ENCODE data around the gene NPRL2.

Gene NPRL2

DNA sequence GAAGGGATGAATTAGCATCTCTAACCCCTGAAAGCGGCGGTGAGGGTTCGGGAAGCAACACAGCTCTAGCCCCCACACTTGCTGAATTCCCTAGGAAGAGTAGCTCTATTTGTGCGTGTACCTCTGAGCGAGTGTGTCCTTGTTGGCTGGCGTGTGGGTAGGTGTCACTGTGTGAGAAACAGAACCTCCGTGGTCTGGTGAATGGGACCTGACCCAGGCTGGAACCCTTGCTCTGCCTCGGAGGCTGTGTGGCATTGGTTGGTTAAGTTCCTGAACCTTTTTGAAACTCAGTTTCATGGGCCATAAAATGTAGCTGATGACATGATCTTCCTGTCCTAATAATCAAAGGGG is 9.2 kb upstream of the NPRL2 start:
- H3K9me3 ChIP-seq (ENCODE audit: insufficient read depth, low read length): no peaks in the 10 kb centered on the region
- TF ChIP-seq ZNF274 (IDR thresholded peaks at IDR 0.05; ENCODE audit: low read depth, low read length): no peak
- no peak for TF ChIP-seq YY1 (IDR thresholded peaks at IDR 0.05; ENCODE audit: insufficient read depth, insufficient read length)
- no peak for TF ChIP-seq SUZ12 (IDR thresholded peaks at IDR 0.05; ENCODE audit: extremely low read depth, insufficient read depth, insufficient read length)
- peak overlapping the region; percentile 76 for H3K9ac ChIP-seq (ENCODE audit: insufficient read length, low read depth)
- H3K4me3 ChIP-seq (ENCODE audit: insufficient read length, low read depth): peak overlapping the region; percentile 92
- H3K4me1 ChIP-seq (ENCODE audit: insufficient read depth, insufficient read length): peaks cover 31% of the 10 kb centered on the region
- peaks cover 41% of the 10 kb centered on the region for H3K36me3 ChIP-seq (ENCODE audit: insufficient read depth, insufficient read length, low read length)
- no peak for DNase-seq (ENCODE audit: low read depth, low spot score)
- peaks cover 17% of the 10 kb centered on the region for H3K27me3 ChIP-seq (ENCODE audit: insufficient read depth, insufficient read length)

DNA sequence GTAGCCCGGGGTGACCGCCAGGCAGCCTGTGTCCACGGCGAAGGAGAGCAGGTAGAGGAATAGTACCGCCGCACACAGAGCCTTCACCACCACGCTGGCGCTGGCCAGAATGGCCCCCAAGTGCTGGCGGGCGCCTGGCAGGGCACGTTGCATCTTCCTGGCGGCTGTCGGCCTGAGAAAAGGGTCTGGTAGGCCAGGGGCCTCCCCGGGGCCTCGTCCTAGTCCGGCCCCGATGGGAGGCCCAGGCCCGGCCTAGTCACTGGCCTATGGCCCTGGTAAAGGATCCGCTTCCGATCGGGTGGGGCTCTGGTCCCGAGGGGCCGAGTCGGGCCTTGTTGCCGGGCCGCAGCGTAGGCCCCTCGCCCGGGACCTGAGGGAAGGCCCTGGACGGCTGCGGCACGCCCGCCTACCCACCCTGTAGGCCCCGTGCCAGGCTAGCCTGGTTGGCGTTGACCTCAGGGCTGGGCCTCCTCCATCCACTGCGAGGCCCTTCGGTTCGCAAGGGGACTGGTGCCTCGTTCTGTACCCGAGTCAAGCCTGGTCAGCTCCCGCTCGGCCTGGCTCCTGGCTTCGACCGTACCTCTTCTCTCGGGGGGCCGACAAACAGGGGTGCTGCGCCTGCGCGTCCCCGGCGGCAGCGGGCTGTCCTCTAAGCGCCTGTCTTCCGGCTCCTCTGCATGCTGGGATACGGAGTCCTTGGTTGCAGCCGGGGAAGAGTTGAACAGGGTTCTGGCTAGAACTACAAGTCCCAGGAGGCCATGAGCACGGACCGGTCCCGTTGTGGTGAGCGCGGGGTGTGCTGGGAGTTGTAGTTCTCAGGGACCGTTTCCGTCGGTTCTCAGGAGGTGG is 8.6 kb upstream of the NPRL2 start, which contains the start of gene TMEM115:
Gene TMEM115 (minus strand): TSS at position 611 of the 849 bp plus-strand sequence. CDS start 458 bp downstream, at position 153.
- Histone ChIP-seq H3K9ac (ENCODE audit: insufficient read length, low read depth) (peak within 1 kb of the TSS; percentile 98), H3K4me3 (ENCODE audit: insufficient read length, low read depth) (peak within 1 kb of the TSS; percentile 92), H3K27me3 (ENCODE audit: insufficient read depth, insufficient read length) (peaks cover 11% of the 10 kb centered on the region), H3K9me3 (ENCODE audit: insufficient read depth, low read length) (no peaks in the 10 kb centered on the region), H3K4me1 (ENCODE audit: insufficient read depth, insufficient read length) (peaks cover 25% of the 10 kb centered on the region), H3K36me3 (ENCODE audit: insufficient read depth, insufficient read length, low read length) (peaks cover 47% of the 10 kb centered on the region)
- peak; percentile 98 for DNase-seq (ENCODE audit: low read depth, low spot score)
- no peak for TF ChIP-seq YY1 (IDR thresholded peaks at IDR 0.05; ENCODE audit: insufficient read depth, insufficient read length)
- TF ChIP-seq SUZ12 (IDR thresholded peaks at IDR 0.05; ENCODE audit: extremely low read depth, insufficient read depth, insufficient read length): no peak
- TF ChIP-seq ZNF274 (IDR thresholded peaks at IDR 0.05; ENCODE audit: low read depth, low read length): no peak

DNA sequence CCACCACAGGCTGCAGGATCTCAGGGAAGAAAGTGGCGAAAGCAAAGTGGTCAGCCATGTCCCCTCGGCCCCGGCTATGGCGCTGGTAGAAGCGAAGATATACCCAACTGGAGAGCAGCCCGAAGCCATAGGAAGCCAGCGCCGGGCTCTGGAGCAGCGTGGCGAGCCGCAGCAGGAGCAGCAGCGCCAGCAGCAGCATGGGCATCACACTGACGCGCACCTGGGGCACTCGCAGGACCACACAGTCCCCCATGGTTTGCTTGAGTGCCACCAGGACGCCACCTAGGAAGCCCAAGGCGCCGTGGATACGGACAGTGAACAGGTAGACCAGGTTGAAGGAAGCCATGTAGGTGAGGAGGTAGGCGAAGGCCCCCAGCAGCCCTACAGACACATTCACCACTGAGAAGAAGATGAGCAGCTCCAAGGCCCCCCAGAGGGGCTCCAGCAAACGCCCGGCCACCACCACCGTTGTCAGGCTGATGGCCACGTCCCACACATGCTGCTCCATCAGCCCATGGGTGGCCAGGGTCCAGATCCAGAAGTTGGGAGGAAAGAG is 7.9 kb upstream of the NPRL2 start:
- peaks cover 54% of the 10 kb centered on the region for H3K36me3 ChIP-seq (ENCODE audit: insufficient read depth, insufficient read length, low read length)
- no peak for DNase-seq (ENCODE audit: low read depth, low spot score)

DNA sequence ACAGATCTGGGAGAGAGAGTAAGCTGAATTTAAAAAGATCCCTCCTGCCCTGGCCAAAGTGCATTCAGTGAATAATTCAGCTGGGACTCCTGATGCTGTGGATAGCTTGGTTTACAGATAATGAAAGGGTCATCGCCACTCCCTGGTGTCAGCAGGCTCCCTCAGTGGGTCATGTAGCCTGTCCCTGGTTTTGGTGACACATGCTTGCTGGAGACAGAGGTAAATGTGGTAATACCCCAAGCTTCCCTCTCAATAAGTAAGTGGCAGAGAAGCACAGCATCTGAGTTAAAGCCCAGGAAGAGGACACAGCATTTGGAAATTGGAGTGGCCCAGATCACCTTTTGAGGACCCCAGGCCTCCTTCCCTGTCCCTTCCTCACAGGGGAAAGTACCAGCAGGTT is 6.9 kb upstream of the NPRL2 start:
- Histone ChIP-seq H3K27me3 (ENCODE audit: insufficient read depth, insufficient read length) (peaks cover 3% of the 10 kb centered on the region), H3K9ac (ENCODE audit: insufficient read length, low read depth) (peak overlapping the region; percentile 63), H3K4me3 (ENCODE audit: insufficient read length, low read depth) (peak overlapping the region; percentile 92), H3K9me3 (ENCODE audit: insufficient read depth, low read length) (no peaks in the 10 kb centered on the region), H3K36me3 (ENCODE audit: insufficient read depth, insufficient read length, low read length) (peaks cover 61% of the 10 kb centered on the region), H3K4me1 (ENCODE audit: insufficient read depth, insufficient read length) (peaks cover 25% of the 10 kb centered on the region)
- no peak for DNase-seq (ENCODE audit: low read depth, low spot score)
- TF ChIP-seq ZNF274 (IDR thresholded peaks at IDR 0.05; ENCODE audit: low read depth, low read length) (no peak), YY1 (IDR thresholded peaks at IDR 0.05; ENCODE audit: insufficient read depth, insufficient read length) (no peak), SUZ12 (IDR thresholded peaks at IDR 0.05; ENCODE audit: extremely low read depth, insufficient read depth, insufficient read length) (no peak)

More for the DNA sequence above, 7.9 kb upstream of the NPRL2 start:
- peaks cover 25% of the 10 kb centered on the region for H3K4me1 ChIP-seq (ENCODE audit: insufficient read depth, insufficient read length)
- H3K9me3 ChIP-seq (ENCODE audit: insufficient read depth, low read length): no peaks in the 10 kb centered on the region
- H3K9ac ChIP-seq (ENCODE audit: insufficient read length, low read depth): peak overlapping the region; percentile 98
- peaks cover 6% of the 10 kb centered on the region for H3K27me3 ChIP-seq (ENCODE audit: insufficient read depth, insufficient read length)
- TF ChIP-seq ZNF274 (IDR thresholded peaks at IDR 0.05; ENCODE audit: low read depth, low read length): no peak
- TF ChIP-seq SUZ12 (IDR thresholded peaks at IDR 0.05; ENCODE audit: extremely low read depth, insufficient read depth, insufficient read length): no peak
- TF ChIP-seq YY1 (IDR thresholded peaks at IDR 0.05; ENCODE audit: insufficient read depth, insufficient read length): no peak
- H3K4me3 ChIP-seq (ENCODE audit: insufficient read length, low read depth): peak overlapping the region; percentile 92

DNA sequence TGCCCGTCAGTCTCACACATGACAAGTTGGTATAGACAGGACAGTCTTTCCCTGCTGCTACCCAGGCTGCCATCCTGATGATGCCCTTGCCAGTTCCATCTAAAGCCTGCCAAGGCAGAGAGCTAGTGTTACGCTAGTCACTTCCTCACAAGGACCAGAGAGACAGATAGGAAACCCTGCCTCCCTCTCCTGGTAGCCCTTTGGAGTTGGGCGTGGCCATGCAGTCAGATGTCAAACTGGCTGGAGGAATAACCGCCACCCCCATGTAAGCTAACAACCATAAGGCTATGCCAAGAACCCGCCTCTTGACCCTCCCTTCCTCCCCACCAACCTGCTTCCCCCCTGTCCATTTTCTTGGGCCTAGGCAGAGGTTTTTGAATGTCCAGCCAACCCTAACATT is 6.0 kb upstream of the NPRL2 start:
- no peak overlapping the region for H3K4me3 ChIP-seq (ENCODE audit: insufficient read length, low read depth)
- peaks cover 25% of the 10 kb centered on the region for H3K4me1 ChIP-seq (ENCODE audit: insufficient read depth, insufficient read length)
- no peak for DNase-seq (ENCODE audit: low read depth, low spot score)
- peaks cover 3% of the 10 kb centered on the region for H3K27me3 ChIP-seq (ENCODE audit: insufficient read depth, insufficient read length)
- TF ChIP-seq ZNF274 (IDR thresholded peaks at IDR 0.05; ENCODE audit: low read depth, low read length) (no peak), YY1 (IDR thresholded peaks at IDR 0.05; ENCODE audit: insufficient read depth, insufficient read length) (no peak), SUZ12 (IDR thresholded peaks at IDR 0.05; ENCODE audit: extremely low read depth, insufficient read depth, insufficient read length) (no peak)
- H3K9ac ChIP-seq (ENCODE audit: insufficient read length, low read depth): no peak overlapping the region
- no peaks in the 10 kb centered on the region for H3K9me3 ChIP-seq (ENCODE audit: insufficient read depth, low read length)
- peaks cover 65% of the 10 kb centered on the region for H3K36me3 ChIP-seq (ENCODE audit: insufficient read depth, insufficient read length, low read length)

DNA sequence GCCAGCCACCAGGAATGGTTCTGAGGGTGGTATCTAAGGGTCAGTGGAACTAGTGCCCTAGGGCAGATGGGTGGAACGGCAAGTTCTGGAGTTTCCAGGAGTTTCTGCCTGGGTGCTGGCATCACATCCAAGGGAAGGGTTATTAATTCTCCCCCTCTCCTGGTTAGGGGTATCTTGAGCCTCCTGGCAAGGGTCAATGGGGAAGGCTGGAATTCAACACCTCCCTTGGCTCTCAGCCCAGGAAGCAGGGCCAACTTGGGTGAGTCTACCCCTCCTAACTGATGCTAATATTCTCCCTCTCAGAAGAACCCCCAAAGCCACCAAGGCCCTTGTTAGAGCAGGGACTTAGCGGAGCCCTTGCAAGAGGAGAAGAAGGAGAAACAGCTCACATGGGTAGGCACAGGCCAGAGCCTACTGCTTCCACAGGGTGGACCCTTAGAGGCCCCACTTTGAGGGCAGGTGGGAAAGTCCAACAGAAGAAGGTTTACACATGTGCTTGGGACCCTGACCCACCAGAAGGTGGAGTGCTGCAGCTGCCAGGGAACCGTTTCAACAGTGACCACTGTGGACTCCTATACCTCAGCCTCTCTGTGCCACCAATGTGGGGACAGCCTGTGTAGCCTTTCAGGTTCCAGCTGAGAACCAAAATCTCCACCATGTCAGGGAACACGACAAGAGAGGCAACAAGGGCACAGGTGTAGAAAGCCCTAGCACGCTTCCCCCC is 5.4 kb upstream of the NPRL2 start:
- no peaks in the 10 kb centered on the region for H3K9me3 ChIP-seq (ENCODE audit: insufficient read depth, low read length)
- peaks cover 69% of the 10 kb centered on the region for H3K36me3 ChIP-seq (ENCODE audit: insufficient read depth, insufficient read length, low read length)
- peaks cover 27% of the 10 kb centered on the region for H3K4me1 ChIP-seq (ENCODE audit: insufficient read depth, insufficient read length)
- H3K4me3 ChIP-seq (ENCODE audit: insufficient read length, low read depth): no peak overlapping the region
- H3K27me3 ChIP-seq (ENCODE audit: insufficient read depth, insufficient read length): peaks cover 3% of the 10 kb centered on the region
- TF ChIP-seq YY1 (IDR thresholded peaks at IDR 0.05; ENCODE audit: insufficient read depth, insufficient read length) (no peak), SUZ12 (IDR thresholded peaks at IDR 0.05; ENCODE audit: extremely low read depth, insufficient read depth, insufficient read length) (no peak), ZNF274 (IDR thresholded peaks at IDR 0.05; ENCODE audit: low read depth, low read length) (no peak)
- H3K9ac ChIP-seq (ENCODE audit: insufficient read length, low read depth): peak overlapping the region; percentile 8
- DNase-seq (ENCODE audit: low read depth, low spot score): no peak

DNA sequence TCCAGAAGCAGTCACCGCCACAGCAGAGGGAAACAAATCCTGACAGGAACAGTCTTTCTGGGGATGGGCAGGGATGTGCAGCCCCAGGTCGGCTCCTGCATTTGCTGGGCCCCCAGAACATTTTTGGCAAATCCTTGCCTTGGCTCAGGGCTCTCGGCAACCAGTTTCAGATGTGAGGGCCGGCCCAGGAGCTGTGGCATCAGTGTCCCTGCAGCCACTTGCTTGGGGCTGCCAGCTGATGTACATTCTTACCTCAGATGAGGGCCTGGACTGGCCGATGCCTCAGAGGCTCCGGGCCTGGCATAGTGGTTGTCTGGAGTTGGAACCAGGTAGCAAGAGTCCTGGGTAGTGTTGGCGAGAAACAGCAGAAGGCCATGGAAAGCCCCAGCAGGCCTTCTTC is 4.3 kb upstream of the NPRL2 start:
- Histone ChIP-seq H3K9me3 (ENCODE audit: insufficient read depth, low read length) (no peaks in the 10 kb centered on the region), H3K4me3 (ENCODE audit: insufficient read length, low read depth) (no peak overlapping the region), H3K27me3 (ENCODE audit: insufficient read depth, insufficient read length) (no peaks in the 10 kb centered on the region), H3K9ac (ENCODE audit: insufficient read length, low read depth) (no peak overlapping the region), H3K4me1 (ENCODE audit: insufficient read depth, insufficient read length) (peaks cover 24% of the 10 kb centered on the region), H3K36me3 (ENCODE audit: insufficient read depth, insufficient read length, low read length) (peaks cover 69% of the 10 kb centered on the region)
- TF ChIP-seq SUZ12 (IDR thresholded peaks at IDR 0.05; ENCODE audit: extremely low read depth, insufficient read depth, insufficient read length) (no peak), YY1 (IDR thresholded peaks at IDR 0.05; ENCODE audit: insufficient read depth, insufficient read length) (no peak), ZNF274 (IDR thresholded peaks at IDR 0.05; ENCODE audit: low read depth, low read length) (no peak)
- DNase-seq (ENCODE audit: low read depth, low spot score): no peak

Data from NT2/D1 (cell line).